DND-41 (cell line): ENCODE data around the gene AIF1L.

Source experiments
- CTCF ChIP-seq: IDR thresholded peaks from 2 replicates; pipeline ENCODE4 v1.5.1; 2012; ENCODE audit warnings: borderline replicate concordance, low read length, moderate library complexity, mild to moderate bottlenecking; ENCODE audit not compliant: poor library complexity, severe bottlenecking; ENCODE audit errors: extremely low read depth
- EZH2 ChIP-seq: IDR thresholded peaks from 3 replicates; pipeline ENCODE4 v1.6.1; 2012; ENCODE audit warnings: borderline replicate concordance, low read depth, mild to moderate bottlenecking, moderate library complexity, low read length, inconsistent platforms; ENCODE audit not compliant: severe bottlenecking

- no peak for TF ChIP-seq CTCF
- no peak for TF ChIP-seq EZH2
These were observed 7.2 kb downstream of the AIF1L start for GRCh38 chr9:131103535-131103934.
